WTC11 (cell line): ENCODE results near the gene DOK4.

Experiments used
- CREM ChIP-seq: sonication (generic); formaldehyde crosslinking; IDR thresholded peaks from 2 replicates; pipeline ENCODE4 v1.8.1; 2022; ENCODE audit warnings: mild to moderate bottlenecking, missing genetic modification reagents, moderate library complexity
- GABPB1 ChIP-seq: sonication (generic); formaldehyde crosslinking; IDR thresholded peaks from 2 replicates; pipeline ENCODE4 v1.8.1; 2023; ENCODE audit warnings: mild to moderate bottlenecking, missing genetic modification reagents
- GRHL2 ChIP-seq: fragments of 250-450 bp; sonication (Bioruptor Pico); IDR thresholded peaks from 2 replicates; pipeline ENCODE4 v1.8.0; 2022; ENCODE audit warnings: mild to moderate bottlenecking, moderate library complexity; ENCODE audit not compliant: insufficient replicate concordance, severe bottlenecking
- NFYB ChIP-seq: sonication (generic); formaldehyde crosslinking; conservative IDR thresholded peaks from 2 replicates; pipeline ENCODE4 v1.8.0; 2022; ENCODE audit warnings: low read depth, missing genetic modification reagents
- NR2C2 ChIP-seq: sonication (generic); formaldehyde crosslinking; IDR thresholded peaks from 2 replicates; pipeline ENCODE4 v1.8.0; 2022; ENCODE audit warnings: mild to moderate bottlenecking, missing genetic modification reagents
- TEAD1 ChIP-seq: sonication (generic); formaldehyde crosslinking; IDR thresholded peaks from 2 replicates; pipeline ENCODE4 v1.8.0; 2022; ENCODE audit warnings: mild to moderate bottlenecking, missing genetic modification reagents
- TF ChIP-seq, protein P1 (sequence below): fragments of 200-600 bp; IDR thresholded peaks from 2 replicates; pipeline ENCODE4 v1.8.0; 2022; ENCODE audit warnings: antibody characterized with exemption
- TF ChIP-seq, protein P2 (sequence below): sonication (generic); formaldehyde crosslinking; conservative IDR thresholded peaks from 2 replicates; pipeline ENCODE4 v1.8.1; 2022; ENCODE audit warnings: mild to moderate bottlenecking, missing genetic modification reagents
- TF ChIP-seq, protein P3 (sequence below): sonication (generic); formaldehyde crosslinking; IDR thresholded peaks from 2 replicates; pipeline ENCODE4 v1.8.1; 2023; ENCODE audit warnings: mild to moderate bottlenecking, missing genetic modification reagents, moderate library complexity
- TF ChIP-seq, protein P4 (sequence below): sonication (generic); formaldehyde crosslinking; IDR thresholded peaks from 2 replicates; pipeline ENCODE4 v1.8.1; 2022; ENCODE audit warnings: mild to moderate bottlenecking, missing genetic modification reagents, moderate library complexity, borderline replicate concordance
- TF ChIP-seq, protein P5 (sequence below): sonication (generic); formaldehyde crosslinking; IDR thresholded peaks from 2 replicates; pipeline ENCODE4 v1.8.1; 2023; ENCODE audit warnings: mild to moderate bottlenecking, missing genetic modification reagents, moderate library complexity
- TF ChIP-seq, protein P6 (sequence below): sonication (generic); formaldehyde crosslinking; IDR thresholded peaks from 2 replicates; pipeline ENCODE4 v1.8.1; 2023; ENCODE audit warnings: mild to moderate bottlenecking, missing genetic modification reagents
- TF ChIP-seq, protein P7 (sequence below): sonication (generic); formaldehyde crosslinking; IDR thresholded peaks from 2 replicates; pipeline ENCODE4 v1.8.1; 2022; ENCODE audit warnings: low read depth, missing genetic modification reagents, borderline replicate concordance
- TF ChIP-seq, protein P8 (sequence below): sonication (generic); formaldehyde crosslinking; IDR thresholded peaks from 2 replicates; pipeline ENCODE4 v1.8.1; 2023; ENCODE audit warnings: mild to moderate bottlenecking, moderate library complexity, missing genetic modification reagents

DNA sequence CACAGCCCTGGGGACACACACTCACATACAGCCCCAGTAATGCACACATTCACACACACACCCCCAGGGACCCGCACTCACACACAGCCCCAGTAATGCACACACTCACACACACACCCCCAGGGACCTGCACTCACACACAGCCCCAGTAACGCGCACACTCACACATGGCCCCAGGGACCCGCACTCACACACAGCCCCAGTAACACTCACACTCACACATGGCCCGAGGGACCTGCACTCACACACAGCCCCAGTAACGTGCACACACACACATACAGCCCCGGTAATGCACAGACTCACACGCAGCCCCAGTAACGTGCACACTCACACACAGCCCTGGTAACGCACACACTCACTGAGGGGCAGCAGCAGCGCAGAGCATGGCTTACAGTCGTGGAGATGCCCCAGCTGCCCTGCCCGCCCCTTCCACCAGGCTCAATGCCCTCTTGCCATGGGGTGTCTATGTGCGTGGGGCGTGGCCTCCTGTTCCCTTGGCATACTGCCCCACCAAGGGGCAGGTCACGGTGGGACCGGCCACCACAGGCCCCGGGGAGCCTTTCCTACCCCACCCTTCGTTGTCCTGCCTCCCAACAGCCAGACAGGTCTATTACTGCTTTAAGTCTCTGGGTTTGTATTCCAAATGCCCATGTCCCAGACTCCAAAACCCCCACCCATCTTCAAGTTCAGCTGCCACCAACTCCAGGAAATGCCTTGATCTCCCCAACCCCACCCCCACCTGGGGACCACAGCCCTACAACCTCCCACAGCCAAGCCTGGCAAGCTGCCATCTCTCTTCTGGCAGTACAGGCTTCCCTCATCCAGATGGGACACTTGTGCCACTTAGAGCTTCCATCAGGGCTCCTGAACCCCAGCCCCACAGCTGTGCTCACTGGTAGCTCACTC is 47.4 kb upstream of the DOK4 start:
- no peak for TF ChIP-seq CREM (CRISPR knock-in tag)
- TF ChIP-seq NFYB (CRISPR knock-in tag), result no peak
- TF ChIP-seq, protein P1, sequence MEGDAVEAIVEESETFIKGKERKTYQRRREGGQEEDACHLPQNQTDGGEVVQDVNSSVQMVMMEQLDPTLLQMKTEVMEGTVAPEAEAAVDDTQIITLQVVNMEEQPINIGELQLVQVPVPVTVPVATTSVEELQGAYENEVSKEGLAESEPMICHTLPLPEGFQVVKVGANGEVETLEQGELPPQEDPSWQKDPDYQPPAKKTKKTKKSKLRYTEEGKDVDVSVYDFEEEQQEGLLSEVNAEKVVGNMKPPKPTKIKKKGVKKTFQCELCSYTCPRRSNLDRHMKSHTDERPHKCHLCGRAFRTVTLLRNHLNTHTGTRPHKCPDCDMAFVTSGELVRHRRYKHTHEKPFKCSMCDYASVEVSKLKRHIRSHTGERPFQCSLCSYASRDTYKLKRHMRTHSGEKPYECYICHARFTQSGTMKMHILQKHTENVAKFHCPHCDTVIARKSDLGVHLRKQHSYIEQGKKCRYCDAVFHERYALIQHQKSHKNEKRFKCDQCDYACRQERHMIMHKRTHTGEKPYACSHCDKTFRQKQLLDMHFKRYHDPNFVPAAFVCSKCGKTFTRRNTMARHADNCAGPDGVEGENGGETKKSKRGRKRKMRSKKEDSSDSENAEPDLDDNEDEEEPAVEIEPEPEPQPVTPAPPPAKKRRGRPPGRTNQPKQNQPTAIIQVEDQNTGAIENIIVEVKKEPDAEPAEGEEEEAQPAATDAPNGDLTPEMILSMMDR, result no peak
- TF ChIP-seq, protein P2, sequence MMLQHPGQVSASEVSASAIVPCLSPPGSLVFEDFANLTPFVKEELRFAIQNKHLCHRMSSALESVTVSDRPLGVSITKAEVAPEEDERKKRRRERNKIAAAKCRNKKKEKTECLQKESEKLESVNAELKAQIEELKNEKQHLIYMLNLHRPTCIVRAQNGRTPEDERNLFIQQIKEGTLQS (CRISPR knock-in tag), result no peak
- TF ChIP-seq GABPB1, result no peak
- TF ChIP-seq, protein P3, sequence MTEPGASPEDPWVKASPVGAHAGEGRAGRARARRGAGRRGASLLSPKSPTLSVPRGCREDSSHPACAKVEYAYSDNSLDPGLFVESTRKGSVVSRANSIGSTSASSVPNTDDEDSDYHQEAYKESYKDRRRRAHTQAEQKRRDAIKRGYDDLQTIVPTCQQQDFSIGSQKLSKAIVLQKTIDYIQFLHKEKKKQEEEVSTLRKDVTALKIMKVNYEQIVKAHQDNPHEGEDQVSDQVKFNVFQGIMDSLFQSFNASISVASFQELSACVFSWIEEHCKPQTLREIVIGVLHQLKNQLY (CRISPR knock-in tag), result no peak
- TF ChIP-seq, protein P4, sequence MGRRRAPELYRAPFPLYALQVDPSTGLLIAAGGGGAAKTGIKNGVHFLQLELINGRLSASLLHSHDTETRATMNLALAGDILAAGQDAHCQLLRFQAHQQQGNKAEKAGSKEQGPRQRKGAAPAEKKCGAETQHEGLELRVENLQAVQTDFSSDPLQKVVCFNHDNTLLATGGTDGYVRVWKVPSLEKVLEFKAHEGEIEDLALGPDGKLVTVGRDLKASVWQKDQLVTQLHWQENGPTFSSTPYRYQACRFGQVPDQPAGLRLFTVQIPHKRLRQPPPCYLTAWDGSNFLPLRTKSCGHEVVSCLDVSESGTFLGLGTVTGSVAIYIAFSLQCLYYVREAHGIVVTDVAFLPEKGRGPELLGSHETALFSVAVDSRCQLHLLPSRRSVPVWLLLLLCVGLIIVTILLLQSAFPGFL (CRISPR knock-in tag), result no peak
- TF ChIP-seq, protein P5, sequence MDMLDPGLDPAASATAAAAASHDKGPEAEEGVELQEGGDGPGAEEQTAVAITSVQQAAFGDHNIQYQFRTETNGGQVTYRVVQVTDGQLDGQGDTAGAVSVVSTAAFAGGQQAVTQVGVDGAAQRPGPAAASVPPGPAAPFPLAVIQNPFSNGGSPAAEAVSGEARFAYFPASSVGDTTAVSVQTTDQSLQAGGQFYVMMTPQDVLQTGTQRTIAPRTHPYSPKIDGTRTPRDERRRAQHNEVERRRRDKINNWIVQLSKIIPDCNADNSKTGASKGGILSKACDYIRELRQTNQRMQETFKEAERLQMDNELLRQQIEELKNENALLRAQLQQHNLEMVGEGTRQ (CRISPR knock-in tag), result no peak
- TF ChIP-seq, protein P6, sequence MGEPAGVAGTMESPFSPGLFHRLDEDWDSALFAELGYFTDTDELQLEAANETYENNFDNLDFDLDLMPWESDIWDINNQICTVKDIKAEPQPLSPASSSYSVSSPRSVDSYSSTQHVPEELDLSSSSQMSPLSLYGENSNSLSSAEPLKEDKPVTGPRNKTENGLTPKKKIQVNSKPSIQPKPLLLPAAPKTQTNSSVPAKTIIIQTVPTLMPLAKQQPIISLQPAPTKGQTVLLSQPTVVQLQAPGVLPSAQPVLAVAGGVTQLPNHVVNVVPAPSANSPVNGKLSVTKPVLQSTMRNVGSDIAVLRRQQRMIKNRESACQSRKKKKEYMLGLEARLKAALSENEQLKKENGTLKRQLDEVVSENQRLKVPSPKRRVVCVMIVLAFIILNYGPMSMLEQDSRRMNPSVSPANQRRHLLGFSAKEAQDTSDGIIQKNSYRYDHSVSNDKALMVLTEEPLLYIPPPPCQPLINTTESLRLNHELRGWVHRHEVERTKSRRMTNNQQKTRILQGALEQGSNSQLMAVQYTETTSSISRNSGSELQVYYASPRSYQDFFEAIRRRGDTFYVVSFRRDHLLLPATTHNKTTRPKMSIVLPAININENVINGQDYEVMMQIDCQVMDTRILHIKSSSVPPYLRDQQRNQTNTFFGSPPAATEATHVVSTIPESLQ, result no peak
- TF ChIP-seq, protein P7, sequence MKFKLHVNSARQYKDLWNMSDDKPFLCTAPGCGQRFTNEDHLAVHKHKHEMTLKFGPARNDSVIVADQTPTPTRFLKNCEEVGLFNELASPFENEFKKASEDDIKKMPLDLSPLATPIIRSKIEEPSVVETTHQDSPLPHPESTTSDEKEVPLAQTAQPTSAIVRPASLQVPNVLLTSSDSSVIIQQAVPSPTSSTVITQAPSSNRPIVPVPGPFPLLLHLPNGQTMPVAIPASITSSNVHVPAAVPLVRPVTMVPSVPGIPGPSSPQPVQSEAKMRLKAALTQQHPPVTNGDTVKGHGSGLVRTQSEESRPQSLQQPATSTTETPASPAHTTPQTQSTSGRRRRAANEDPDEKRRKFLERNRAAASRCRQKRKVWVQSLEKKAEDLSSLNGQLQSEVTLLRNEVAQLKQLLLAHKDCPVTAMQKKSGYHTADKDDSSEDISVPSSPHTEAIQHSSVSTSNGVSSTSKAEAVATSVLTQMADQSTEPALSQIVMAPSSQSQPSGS, result no peak
- TF ChIP-seq NR2C2 (CRISPR knock-in tag), result no peak
- TF ChIP-seq, protein P8, sequence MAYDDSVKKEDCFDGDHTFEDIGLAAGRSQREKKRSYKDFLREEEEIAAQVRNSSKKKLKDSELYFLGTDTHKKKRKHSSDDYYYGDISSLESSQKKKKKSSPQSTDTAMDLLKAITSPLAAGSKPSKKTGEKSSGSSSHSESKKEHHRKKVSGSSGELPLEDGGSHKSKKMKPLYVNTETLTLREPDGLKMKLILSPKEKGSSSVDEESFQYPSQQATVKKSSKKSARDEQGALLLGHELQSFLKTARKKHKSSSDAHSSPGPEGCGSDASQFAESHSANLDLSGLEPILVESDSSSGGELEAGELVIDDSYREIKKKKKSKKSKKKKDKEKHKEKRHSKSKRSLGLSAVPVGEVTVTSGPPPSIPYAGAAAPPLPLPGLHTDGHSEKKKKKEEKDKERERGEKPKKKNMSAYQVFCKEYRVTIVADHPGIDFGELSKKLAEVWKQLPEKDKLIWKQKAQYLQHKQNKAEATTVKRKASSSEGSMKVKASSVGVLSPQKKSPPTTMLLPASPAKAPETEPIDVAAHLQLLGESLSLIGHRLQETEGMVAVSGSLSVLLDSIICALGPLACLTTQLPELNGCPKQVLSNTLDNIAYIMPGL (CRISPR knock-in tag), result no peak
- TF ChIP-seq GRHL2, result no peak
- no peak for TF ChIP-seq TEAD1
